Right atrium auricular region (tissue), 2 donors: ENCODE measurements around the gene ATG2B. TPM values are rescaled to one million over a fixed set of nuclear protein-coding genes. Genes with fewer than 3 reads are reported as not detected.

ENCODE experiments used
- DNase-seq: peaks from one replicate; pipeline ENCODE4 v3.0.0-alpha.2; 2019; ENCODE audit warnings: low spot score
- H3K27ac ChIP-seq, 2 donors: fragments of 200-600 bp; sonication (generic); 1 replicate in 1 of 2; 2 replicates in 1 of 2; pipeline ENCODE4 v1.5.1; 2016 to 2019
- H3K27me3 ChIP-seq, 2 donors: fragments of 200-600 bp; sonication (generic); one replicate each; pipeline versions ENCODE4 v1.5.1 to v1.6.0; 2017 to 2019
- H3K36me3 ChIP-seq: fragments of 200-600 bp; sonication (generic); one replicate; pipeline ENCODE4 v1.5.1; 2016
- H3K4me1 ChIP-seq, 2 donors: fragments of 200-600 bp; sonication (generic); one replicate each; pipeline versions ENCODE4 v1.5.1 to v1.6.0; 2017 to 2019
- H3K4me3 ChIP-seq, 2 donors: fragments of 200-600 bp; sonication (generic); 1 replicate in 1 of 2; 2 replicates in 1 of 2; pipeline ENCODE4 v1.5.1; 2017 to 2019; ENCODE audit warnings: mild to moderate bottlenecking in 1 of 2, moderate library complexity in 1 of 2
- H3K9me3 ChIP-seq, 2 donors: fragments of 200-600 bp; sonication (generic); one replicate each; pipeline ENCODE4 v1.5.1; 2019
- total RNA-seq, 2 donors: library from RNA; depleted of rRNA; stranded (reverse); fragments of >200 nt; gene quantifications; one replicate each; pipeline ENCODE4 v1.1.0, GENCODE V29; 2016
- TF ChIP-seq, protein P1 (sequence below), 2 donors: fragments of 200-600 bp; sonication (generic); IDR thresholded peaks; one replicate each; pipeline ENCODE4 v1.5.1; 2019; ENCODE audit warnings: antibody characterized with exemption in 2 of 2

Gene ATG2B
- total RNA-seq, 2 donors from 2014 or later: 15.1 to 16.2 TPM

DNA sequence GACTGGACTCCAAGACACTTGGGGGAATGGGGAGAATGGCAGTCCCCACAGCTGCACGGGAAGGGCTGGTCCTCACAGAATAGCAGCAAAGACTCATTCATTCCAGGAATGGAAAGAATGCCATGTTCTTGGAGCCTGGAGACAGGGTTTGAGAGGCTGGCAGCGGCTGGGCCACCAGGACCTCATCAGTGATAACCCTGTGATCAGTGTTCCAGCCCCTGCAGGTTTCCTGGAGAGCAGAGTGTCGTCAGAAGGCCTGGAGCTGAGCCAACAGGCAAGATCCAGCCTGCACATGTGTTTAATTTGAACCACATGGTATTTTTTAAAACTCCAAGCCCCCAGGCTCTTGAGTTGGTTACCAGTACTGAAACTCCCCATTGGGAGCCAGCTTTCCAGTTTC is 95.8 kb downstream of the ATG2B start:
- Histone ChIP-seq H3K27me3 (no peaks in the 10 kb centered on the region), H3K9me3 (peaks cover 0 to 10% of the 10 kb centered on the region in 2 donors)

DNA sequence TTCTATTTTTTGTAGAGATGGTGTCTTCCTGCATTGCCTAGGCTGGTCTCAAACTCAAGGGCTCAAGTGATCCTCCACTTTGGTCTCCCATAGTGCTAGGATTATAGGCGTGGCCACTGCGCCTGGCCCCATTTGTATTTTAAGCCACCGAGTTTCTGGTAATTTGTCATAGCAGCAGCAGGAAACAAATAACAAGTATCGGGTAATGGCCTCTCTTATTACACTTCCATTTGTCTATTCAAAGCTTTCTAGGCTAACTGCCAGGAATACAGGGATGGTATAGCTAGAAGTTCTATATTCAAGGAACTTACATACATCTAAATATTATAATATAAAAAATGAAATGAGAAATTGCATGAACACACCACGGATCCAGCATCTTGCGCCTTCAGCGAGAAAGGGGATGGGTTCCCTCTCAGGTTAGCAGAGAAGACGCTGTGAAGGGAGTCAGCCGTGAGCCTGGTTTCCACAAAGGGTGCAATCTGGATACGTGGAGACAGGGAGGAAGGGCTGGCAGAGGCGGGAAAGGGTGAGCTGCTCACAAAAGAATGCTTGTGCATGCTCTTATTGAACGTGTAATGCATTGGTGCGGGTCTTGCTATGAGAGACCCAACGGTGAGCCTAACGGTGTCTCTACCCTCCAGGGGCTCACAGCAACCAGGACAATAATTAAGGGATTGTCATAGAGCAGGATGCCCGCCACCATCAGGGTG is 97.6 kb downstream of the ATG2B start:
- Histone ChIP-seq H3K27ac (no peak overlapping the region), H3K27me3 (no peaks in the 10 kb centered on the region), H3K4me3 (no peak overlapping the region), H3K9me3 (peaks cover 0 to under 1% of the 10 kb centered on the region in 2 donors), H3K36me3 (no peaks in the 10 kb centered on the region), H3K4me1 (no peaks in the 10 kb centered on the region)
- TF ChIP-seq, protein P1, sequence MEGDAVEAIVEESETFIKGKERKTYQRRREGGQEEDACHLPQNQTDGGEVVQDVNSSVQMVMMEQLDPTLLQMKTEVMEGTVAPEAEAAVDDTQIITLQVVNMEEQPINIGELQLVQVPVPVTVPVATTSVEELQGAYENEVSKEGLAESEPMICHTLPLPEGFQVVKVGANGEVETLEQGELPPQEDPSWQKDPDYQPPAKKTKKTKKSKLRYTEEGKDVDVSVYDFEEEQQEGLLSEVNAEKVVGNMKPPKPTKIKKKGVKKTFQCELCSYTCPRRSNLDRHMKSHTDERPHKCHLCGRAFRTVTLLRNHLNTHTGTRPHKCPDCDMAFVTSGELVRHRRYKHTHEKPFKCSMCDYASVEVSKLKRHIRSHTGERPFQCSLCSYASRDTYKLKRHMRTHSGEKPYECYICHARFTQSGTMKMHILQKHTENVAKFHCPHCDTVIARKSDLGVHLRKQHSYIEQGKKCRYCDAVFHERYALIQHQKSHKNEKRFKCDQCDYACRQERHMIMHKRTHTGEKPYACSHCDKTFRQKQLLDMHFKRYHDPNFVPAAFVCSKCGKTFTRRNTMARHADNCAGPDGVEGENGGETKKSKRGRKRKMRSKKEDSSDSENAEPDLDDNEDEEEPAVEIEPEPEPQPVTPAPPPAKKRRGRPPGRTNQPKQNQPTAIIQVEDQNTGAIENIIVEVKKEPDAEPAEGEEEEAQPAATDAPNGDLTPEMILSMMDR (IDR thresholded peaks at IDR 0.05): no peak
- DNase-seq: no peak

More for the DNA sequence above, 95.8 kb downstream of the ATG2B start:
- DNase-seq: no peak
- no peak overlapping the region for H3K4me3 ChIP-seq
- no peak overlapping the region for H3K27ac ChIP-seq
- no peaks in the 10 kb centered on the region for H3K4me1 ChIP-seq
- H3K36me3 ChIP-seq: no peaks in the 10 kb centered on the region
- TF ChIP-seq, protein P1 (IDR thresholded peaks at IDR 0.05): no peak

DNA sequence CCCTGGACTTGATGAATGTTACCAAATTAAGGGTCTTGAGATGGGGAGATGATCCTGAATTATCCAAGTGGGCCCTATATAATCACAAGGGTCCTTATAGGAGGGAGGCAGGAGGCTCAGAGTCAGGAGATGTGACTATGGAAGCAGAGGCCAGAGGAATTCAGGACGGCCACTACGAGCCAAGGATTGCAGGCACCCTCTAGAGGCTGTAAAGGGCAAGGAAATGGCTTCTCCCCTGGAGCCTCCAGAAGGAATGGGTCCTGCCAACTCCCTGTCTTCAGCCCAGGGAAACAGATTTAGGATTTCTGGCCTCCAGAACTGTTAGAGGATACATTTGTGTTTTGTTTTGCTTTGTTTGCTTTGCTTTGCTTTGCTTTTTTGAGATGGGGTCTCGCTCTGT is 98.3 kb downstream of the ATG2B start:
- TF ChIP-seq, protein P1 (IDR thresholded peaks at IDR 0.05): no peak
- H3K36me3 ChIP-seq: no peaks in the 10 kb centered on the region

DNA sequence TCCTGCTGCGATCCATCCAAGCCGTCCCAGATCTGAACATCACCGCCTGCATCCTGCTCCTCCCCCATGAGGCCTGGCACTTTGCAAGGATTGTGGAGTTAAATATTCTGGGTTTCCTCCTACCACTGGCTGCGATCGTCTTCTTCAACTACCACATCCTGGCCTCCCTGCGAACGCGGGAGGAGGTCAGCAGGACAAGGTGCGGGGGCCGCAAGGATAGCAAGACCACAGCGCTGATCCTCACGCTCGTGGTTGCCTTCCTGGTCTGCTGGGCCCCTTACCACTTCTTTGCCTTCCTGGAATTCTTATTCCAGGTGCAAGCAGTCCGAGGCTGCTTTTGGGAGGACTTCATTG is 99.0 kb downstream of the ATG2B start:
- H3K9me3 ChIP-seq: peaks cover 0 to 14% of the 10 kb centered on the region in 2 donors
- no peak overlapping the region for H3K4me3 ChIP-seq
- TF ChIP-seq, protein P1 (IDR thresholded peaks at IDR 0.05): no peak
- no peak overlapping the region for H3K27ac ChIP-seq
- no peaks in the 10 kb centered on the region for H3K27me3 ChIP-seq
- no peak for DNase-seq
- H3K4me1 ChIP-seq: no peaks in the 10 kb centered on the region
- H3K36me3 ChIP-seq: no peaks in the 10 kb centered on the region

More for the DNA sequence above, 98.3 kb downstream of the ATG2B start:
- Histone ChIP-seq H3K9me3 (peaks cover 0 to 7% of the 10 kb centered on the region in 2 donors), H3K4me1 (no peaks in the 10 kb centered on the region), H3K4me3 (no peak overlapping the region), H3K27me3 (no peaks in the 10 kb centered on the region), H3K27ac (no peak overlapping the region)
- DNase-seq: no peak

DNA sequence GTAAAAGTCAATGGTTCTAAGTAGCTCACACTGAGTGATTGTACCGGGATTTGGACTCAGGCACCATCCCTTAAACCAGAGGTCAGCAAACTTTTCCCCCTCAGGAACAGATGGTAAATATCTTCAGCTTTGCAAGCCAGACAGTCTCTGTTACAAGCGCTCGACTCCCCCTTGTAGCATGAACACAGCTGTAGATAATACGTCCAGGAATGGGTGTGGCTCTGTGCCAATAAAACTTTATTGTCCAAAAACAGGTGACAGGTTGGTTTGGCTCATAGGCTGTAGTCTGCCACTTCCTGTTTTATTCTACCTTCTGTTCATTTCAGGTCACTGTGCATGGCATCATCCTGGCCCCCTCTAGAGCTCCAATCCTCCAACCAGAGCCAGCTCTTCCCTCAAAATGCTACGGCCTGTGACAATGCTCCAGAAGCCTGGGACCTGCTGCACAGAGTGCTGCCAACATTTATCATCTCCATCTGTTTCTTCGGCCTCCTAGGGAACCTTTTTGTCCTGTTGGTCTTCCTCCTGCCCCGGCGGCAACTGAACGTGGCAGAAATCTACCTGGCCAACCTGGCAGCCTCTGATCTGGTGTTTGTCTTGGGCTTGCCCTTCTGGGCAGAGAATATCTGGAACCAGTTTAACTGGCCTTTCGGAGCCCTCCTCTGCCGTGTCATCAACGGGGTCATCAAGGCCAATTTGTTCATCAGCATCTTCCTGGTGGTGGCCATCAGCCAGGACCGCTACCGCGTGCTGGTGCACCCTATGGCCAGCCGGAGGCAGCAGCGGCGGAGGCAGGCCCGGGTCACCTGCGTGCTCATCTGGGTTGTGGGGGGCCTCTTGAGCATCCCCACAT is 99.6 kb downstream of the ATG2B start:
- Histone ChIP-seq H3K36me3 (no peaks in the 10 kb centered on the region), H3K9me3 (peaks cover 0 to 17% of the 10 kb centered on the region in 2 donors), H3K27ac (no peak overlapping the region), H3K4me1 (no peaks in the 10 kb centered on the region), H3K4me3 (no peak overlapping the region), H3K27me3 (no peaks in the 10 kb centered on the region)
- TF ChIP-seq, protein P1 (IDR thresholded peaks at IDR 0.05): no peak
- DNase-seq: no peak
